DOHH2 (cell line): Measurements from ENCODE around the gene TEKTIP1.

Source experiments
- H3F3A ChIP-seq: fragments of 200-600 bp; sonication (generic), shearing (Covaris generic); 2 replicates; pipeline ENCODE4 v1.6.0; 2016; ENCODE audit warnings: antibody characterized with exemption, mild to moderate bottlenecking; ENCODE audit not compliant: control insufficient read depth, insufficient read depth
- H3K27ac ChIP-seq: fragments of 200-600 bp; sonication (generic); 2 replicates; pipeline ENCODE4 v1.5.1; 2014; ENCODE audit warnings: low read depth, mild to moderate bottlenecking, low read length, moderate library complexity
- H3K27me3 ChIP-seq: fragments of 200-600 bp; sonication (generic); 2 replicates; pipeline ENCODE4 v1.6.1; 2014; ENCODE audit warnings: mild to moderate bottlenecking, low read length, mixed read lengths; ENCODE audit not compliant: control insufficient read depth
- H3K36me3 ChIP-seq: fragments of 200-600 bp; sonication (generic); 2 replicates; pipeline ENCODE4 v1.6.1; 2014; ENCODE audit warnings: mild to moderate bottlenecking, low read length, moderate library complexity, mixed read lengths; ENCODE audit not compliant: control insufficient read depth
- H3K4me1 ChIP-seq: fragments of 200-600 bp; sonication (generic); 2 replicates; pipeline ENCODE4 v1.6.1; 2014; ENCODE audit warnings: mild to moderate bottlenecking, low read length, mixed read lengths; ENCODE audit not compliant: control insufficient read depth
- H3K4me2 ChIP-seq: fragments of 200-600 bp; sonication (generic); 2 replicates; pipeline ENCODE4 v1.6.0; 2014; ENCODE audit warnings: mild to moderate bottlenecking, low read length, moderate library complexity
- H3K4me3 ChIP-seq: fragments of 200-600 bp; sonication (generic); 2 replicates; pipeline ENCODE4 v1.5.1; 2014; ENCODE audit warnings: mild to moderate bottlenecking, low read length, mixed read lengths
- H3K79me2 ChIP-seq: fragments of 200-600 bp; sonication (generic); 2 replicates; pipeline ENCODE4 v1.6.1; 2014; ENCODE audit warnings: mild to moderate bottlenecking, low read length, mixed read lengths; ENCODE audit not compliant: control insufficient read depth
- H3K9me2 ChIP-seq: fragments of 200-600 bp; sonication (generic); replicated peaks from 2 replicates; pipeline ENCODE4 v1.6.1; 2014; ENCODE audit warnings: mild to moderate bottlenecking, low read length, mixed read lengths; ENCODE audit not compliant: control insufficient read depth
- H3K9me3 ChIP-seq: fragments of 200-600 bp; sonication (generic); 2 replicates; pipeline ENCODE4 v1.6.1; 2014; ENCODE audit warnings: antibody characterized with exemption, low read length, mixed read lengths; ENCODE audit not compliant: control insufficient read depth, insufficient read depth
- H4K20me1 ChIP-seq: fragments of 200-600 bp; sonication (generic); 2 replicates; pipeline ENCODE4 v1.6.0; 2014; ENCODE audit warnings: low read depth, mild to moderate bottlenecking, antibody characterized with exemption, low read length, moderate library complexity; ENCODE audit not compliant: control insufficient read depth, insufficient read depth
- EZH2phosphoT487 ChIP-seq: fragments of 200-600 bp; sonication (generic); IDR thresholded peaks from 2 replicates; pipeline ENCODE4 v1.6.1; 2017; ENCODE audit warnings: borderline replicate concordance, mild to moderate bottlenecking, antibody characterized with exemption, low read length, moderate library complexity, mixed read lengths
- TF ChIP-seq, protein P1 (sequence below): fragments of 200-600 bp; sonication (generic); IDR thresholded peaks from one replicate; pipeline ENCODE4 v1.5.1; 2014; ENCODE audit warnings: antibody characterized with exemption, mild to moderate bottlenecking, low read depth, low read length; ENCODE audit not compliant: poor library complexity, severe bottlenecking

Gene TEKTIP1

GRCh38 chr19:3534375-3535234 is 4.4 kb upstream of the TEKTIP1 start:
- no peak for TF ChIP-seq EZH2phosphoT487
- TF ChIP-seq, protein P1, sequence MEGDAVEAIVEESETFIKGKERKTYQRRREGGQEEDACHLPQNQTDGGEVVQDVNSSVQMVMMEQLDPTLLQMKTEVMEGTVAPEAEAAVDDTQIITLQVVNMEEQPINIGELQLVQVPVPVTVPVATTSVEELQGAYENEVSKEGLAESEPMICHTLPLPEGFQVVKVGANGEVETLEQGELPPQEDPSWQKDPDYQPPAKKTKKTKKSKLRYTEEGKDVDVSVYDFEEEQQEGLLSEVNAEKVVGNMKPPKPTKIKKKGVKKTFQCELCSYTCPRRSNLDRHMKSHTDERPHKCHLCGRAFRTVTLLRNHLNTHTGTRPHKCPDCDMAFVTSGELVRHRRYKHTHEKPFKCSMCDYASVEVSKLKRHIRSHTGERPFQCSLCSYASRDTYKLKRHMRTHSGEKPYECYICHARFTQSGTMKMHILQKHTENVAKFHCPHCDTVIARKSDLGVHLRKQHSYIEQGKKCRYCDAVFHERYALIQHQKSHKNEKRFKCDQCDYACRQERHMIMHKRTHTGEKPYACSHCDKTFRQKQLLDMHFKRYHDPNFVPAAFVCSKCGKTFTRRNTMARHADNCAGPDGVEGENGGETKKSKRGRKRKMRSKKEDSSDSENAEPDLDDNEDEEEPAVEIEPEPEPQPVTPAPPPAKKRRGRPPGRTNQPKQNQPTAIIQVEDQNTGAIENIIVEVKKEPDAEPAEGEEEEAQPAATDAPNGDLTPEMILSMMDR, result no peak
- Histone ChIP-seq H3K36me3 (peaks cover 52% of the 10 kb centered on the region), H3K27me3 (no peaks in the 10 kb centered on the region), H3K4me3 (no peak overlapping the region), H3K4me2 (no peak overlapping the region), H4K20me1 (no peaks in the 10 kb centered on the region), H3K9me2 (no peaks in the 10 kb centered on the region), H3F3A (no peaks in the 10 kb centered on the region), H3K79me2 (no peaks in the 10 kb centered on the region), H3K9me3 (no peaks in the 10 kb centered on the region), H3K4me1 (no peaks in the 10 kb centered on the region), H3K27ac (no peak overlapping the region)

GRCh38 chr19:3535235-3535535 is 3.8 kb upstream of the TEKTIP1 start:
- Histone ChIP-seq H3F3A (no peaks in the 10 kb centered on the region), H3K9me2 (no peaks in the 10 kb centered on the region), H3K4me1 (no peaks in the 10 kb centered on the region), H3K27me3 (no peaks in the 10 kb centered on the region), H4K20me1 (no peaks in the 10 kb centered on the region), H3K4me3 (no peak overlapping the region), H3K27ac (no peak overlapping the region), H3K79me2 (no peaks in the 10 kb centered on the region), H3K36me3 (peaks cover 53% of the 10 kb centered on the region), H3K4me2 (no peak overlapping the region), H3K9me3 (no peaks in the 10 kb centered on the region)
- no peak for TF ChIP-seq EZH2phosphoT487
- TF ChIP-seq, protein P1, result no peak

- Histone ChIP-seq H4K20me1 (no peaks in the 10 kb centered on the region), H3K4me1 (no peaks in the 10 kb centered on the region), H3F3A (no peaks in the 10 kb centered on the region), H3K36me3 (peaks cover 53% of the 10 kb centered on the region), H3K79me2 (no peaks in the 10 kb centered on the region), H3K27ac (no peak overlapping the region), H3K4me3 (no peak overlapping the region), H3K9me2 (no peaks in the 10 kb centered on the region), H3K9me3 (no peaks in the 10 kb centered on the region), H3K4me2 (no peak overlapping the region), H3K27me3 (no peaks in the 10 kb centered on the region)
- TF ChIP-seq, protein P1, result no peak
- no peak for TF ChIP-seq EZH2phosphoT487
These were observed 3.4 kb upstream of the TEKTIP1 start for GRCh38 chr19:3535563-3535965.
